Measurements from ENCODE around the gene ANKMY1.

DNA sequence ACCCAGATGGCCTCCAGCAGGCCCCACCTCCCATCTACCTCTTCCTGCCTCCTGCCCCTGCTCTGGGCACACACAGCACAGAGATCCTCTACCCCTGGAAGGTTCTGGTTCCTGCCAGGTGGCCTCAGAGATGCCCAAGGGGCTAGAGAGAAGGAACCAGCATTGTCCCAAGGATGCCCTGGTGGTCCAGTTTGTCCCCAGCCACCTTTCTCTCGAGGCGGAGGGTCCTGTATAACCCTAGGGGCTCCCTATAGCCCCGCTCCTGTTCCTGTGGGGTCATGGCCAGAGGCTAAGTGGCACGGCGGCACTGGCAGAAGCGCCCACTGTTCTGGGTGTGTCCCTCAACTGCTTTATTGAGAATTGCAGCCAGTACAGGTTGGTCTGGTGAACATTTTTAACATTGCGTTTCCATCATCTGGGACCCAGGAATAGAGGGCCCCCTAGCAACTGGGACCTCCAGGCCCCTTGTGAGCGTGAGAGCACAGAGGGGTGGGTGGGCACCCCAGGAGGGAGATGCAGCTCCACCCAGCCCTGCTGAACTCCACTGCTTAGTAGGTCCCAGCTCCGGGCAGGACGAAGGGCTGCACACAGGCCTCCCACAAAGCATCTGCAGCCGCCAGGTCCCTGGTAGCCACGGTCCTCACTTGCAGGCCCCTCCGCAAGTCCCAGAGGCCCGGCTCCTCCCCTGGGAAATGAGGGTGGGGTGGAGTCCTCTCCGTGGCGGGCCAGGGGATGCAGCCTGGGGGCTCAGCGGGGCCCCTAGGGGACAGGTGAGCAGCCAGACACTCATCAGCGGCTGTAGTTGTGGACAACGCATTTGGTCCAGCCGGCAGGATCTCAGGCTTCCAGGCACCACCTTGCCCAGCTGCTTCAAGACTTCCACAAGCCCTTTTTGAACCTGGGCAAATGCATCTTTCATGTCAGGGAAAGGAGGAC is 89.2 kb downstream of the ANKMY1 start:
- TF ChIP-seq POLR2A (IDR thresholded peaks at IDR 0.05): no peak
- TF ChIP-seq, protein P1, sequence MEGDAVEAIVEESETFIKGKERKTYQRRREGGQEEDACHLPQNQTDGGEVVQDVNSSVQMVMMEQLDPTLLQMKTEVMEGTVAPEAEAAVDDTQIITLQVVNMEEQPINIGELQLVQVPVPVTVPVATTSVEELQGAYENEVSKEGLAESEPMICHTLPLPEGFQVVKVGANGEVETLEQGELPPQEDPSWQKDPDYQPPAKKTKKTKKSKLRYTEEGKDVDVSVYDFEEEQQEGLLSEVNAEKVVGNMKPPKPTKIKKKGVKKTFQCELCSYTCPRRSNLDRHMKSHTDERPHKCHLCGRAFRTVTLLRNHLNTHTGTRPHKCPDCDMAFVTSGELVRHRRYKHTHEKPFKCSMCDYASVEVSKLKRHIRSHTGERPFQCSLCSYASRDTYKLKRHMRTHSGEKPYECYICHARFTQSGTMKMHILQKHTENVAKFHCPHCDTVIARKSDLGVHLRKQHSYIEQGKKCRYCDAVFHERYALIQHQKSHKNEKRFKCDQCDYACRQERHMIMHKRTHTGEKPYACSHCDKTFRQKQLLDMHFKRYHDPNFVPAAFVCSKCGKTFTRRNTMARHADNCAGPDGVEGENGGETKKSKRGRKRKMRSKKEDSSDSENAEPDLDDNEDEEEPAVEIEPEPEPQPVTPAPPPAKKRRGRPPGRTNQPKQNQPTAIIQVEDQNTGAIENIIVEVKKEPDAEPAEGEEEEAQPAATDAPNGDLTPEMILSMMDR (IDR thresholded peaks at IDR 0.05): no peak
